ENCODE data around the gene PKN3. TPM values are rescaled to one million over a fixed set of nuclear protein-coding genes. Genes with fewer than 3 reads are reported as not detected.

Gene PKN3
- total and polyA plus RNA-seq, 7 donors: 1.6 to 7.2 (median 3.0) TPM

GRCh38 chr9:128720841-128721486 is 18.7 kb downstream of the PKN3 start:
- Histone ChIP-seq H3K9me3 (no peaks in the 10 kb centered on the region), H3K36me3 (no peaks in the 10 kb centered on the region), H3K27me3 (no peaks in the 10 kb centered on the region), H3K4me1 (peaks cover 0 to 16% (median 10%) of the 10 kb centered on the region in 4 donors), H3K27ac (no peak overlapping the region), H3K4me3 (no peak overlapping the region)
- DNase-seq: no peak
- intact Hi-C loops (cut with DNase I): no loop called here
- WGBS, 2 donors: 89 to 92% methylated on average over 22 of the region's 22 CpGs
- TF ChIP-seq POLR2AphosphoS5 (IDR thresholded peaks at IDR 0.05): no peak
- TF ChIP-seq POLR2A (IDR thresholded peaks at IDR 0.05): no peak
- TF ChIP-seq, protein P1, sequence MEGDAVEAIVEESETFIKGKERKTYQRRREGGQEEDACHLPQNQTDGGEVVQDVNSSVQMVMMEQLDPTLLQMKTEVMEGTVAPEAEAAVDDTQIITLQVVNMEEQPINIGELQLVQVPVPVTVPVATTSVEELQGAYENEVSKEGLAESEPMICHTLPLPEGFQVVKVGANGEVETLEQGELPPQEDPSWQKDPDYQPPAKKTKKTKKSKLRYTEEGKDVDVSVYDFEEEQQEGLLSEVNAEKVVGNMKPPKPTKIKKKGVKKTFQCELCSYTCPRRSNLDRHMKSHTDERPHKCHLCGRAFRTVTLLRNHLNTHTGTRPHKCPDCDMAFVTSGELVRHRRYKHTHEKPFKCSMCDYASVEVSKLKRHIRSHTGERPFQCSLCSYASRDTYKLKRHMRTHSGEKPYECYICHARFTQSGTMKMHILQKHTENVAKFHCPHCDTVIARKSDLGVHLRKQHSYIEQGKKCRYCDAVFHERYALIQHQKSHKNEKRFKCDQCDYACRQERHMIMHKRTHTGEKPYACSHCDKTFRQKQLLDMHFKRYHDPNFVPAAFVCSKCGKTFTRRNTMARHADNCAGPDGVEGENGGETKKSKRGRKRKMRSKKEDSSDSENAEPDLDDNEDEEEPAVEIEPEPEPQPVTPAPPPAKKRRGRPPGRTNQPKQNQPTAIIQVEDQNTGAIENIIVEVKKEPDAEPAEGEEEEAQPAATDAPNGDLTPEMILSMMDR (IDR thresholded peaks at IDR 0.05): no peak
- no peak for TF ChIP-seq EP300 (IDR thresholded peaks at IDR 0.05)

GRCh38 chr9:128721487-128722010 is 19.2 kb downstream of the PKN3 start:
- intact Hi-C loops (cut with DNase I): no loop called here
- Histone ChIP-seq H3K9me3 (no peaks in the 10 kb centered on the region), H3K4me3 (no peak overlapping the region), H3K27ac (no peak overlapping the region), H3K27me3 (no peaks in the 10 kb centered on the region), H3K4me1 (peaks cover 0 to 16% (median 10%) of the 10 kb centered on the region in 4 donors), H3K36me3 (no peaks in the 10 kb centered on the region)
- DNase-seq: no peak
- no peak for TF ChIP-seq POLR2AphosphoS5 (IDR thresholded peaks at IDR 0.05)
- 92 to 94% methylated on average over 18 of the region's 18 CpGs for WGBS, 2 donors

DNA sequence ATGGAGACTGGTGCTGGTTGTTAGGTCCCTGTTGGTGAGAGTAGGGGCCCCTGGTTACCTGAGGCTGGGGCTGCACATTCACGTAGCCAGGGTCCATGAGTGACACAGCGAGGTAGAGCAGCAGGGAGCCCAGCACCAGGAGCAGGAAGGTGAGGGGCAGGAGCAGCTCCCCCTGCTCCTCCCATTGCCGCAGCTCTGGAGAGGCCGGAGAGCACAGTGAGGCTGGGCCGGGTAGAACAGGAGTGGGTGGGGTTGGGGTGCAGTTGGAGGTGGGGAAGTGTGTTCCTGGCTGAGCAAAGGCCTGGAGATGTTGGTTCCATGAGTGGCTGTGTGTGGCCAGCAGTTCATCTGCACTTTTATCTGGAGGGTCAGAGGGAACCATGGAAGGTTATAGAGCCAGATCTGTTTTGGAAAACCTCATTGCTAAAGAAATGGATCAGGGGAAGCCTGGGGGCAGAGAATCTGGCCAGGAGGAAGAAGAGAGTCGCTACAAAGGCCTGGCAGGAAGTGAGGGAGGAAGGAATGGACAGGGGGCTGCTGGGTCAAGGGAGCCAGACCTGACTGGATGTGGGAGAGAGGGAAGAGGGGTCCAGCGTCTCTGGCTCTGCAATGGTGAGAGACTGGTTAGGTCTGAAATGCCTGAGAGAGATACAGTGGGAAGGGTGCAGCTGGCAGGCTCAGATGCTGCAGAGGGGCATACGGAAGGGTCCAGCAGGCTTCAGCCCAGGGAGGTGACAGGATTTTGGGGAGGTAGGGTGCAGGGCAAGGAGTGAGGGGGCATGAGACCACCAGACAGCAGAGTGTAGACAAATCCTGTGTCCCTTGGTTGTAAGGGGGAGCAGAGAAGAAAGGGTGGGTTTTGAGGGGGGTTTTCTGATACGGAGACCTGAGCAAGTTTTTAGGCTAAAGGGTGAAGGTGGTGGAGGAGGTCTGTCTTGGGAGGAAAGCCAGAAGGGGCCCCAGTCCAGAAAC is 20.4 kb downstream of the PKN3 start:
- Histone ChIP-seq H3K27me3 (no peaks in the 10 kb centered on the region), H3K36me3 (no peaks in the 10 kb centered on the region), H3K4me3 (no peak overlapping the region), H3K4me1 (peaks cover 0 to 16% (median 10%) of the 10 kb centered on the region in 4 donors), H3K9me3 (no peaks in the 10 kb centered on the region), H3K27ac (peak overlapping the region in 3 of 4 donors; percentile 81 to 86 (median 83))
- TF ChIP-seq POLR2A (IDR thresholded peaks at IDR 0.05) (no peak), POLR2AphosphoS5 (IDR thresholded peaks at IDR 0.05) (no peak), EP300 (IDR thresholded peaks at IDR 0.05) (no peak)
- TF ChIP-seq, protein P1 (IDR thresholded peaks at IDR 0.05): no peak
- intact Hi-C loops (cut with DNase I): no loop called here
- DNase-seq: no peak
- 66 to 71% methylated on average over 9 of the region's 9 CpGs for WGBS, 2 donors

DNA sequence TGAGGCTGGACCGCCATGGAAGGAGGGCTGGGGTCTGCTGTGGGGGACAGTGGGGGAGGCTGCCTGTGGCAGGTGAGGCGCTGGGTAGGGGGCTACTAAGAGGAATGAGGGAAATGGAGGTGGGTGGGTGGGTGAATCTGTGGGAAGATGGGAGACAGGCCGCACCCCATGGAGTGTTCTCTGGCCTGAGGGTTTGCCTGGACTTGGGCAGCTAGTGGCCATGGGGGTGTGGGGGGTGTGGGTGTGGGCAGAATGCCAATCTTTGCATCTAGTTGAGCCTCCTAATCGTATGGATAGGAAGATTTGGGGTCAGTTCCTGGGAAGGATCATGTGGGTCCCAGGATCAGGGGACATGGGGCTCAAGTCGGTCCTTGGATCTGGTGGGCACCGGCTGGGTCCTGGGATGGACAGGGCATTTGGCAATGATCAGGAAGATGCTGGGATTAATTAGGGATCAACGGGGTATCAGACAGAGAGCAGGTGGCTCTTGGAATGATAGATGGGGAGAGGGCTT is 21.1 kb downstream of the PKN3 start:
- peak overlapping the region; percentile 77 to 86 (median 82) for H3K27ac ChIP-seq
- peaks cover 0 to 6% (median 0%) of the 10 kb centered on the region in 4 donors for H3K36me3 ChIP-seq
- H3K4me1 ChIP-seq: peaks cover 0 to 16% (median 10%) of the 10 kb centered on the region in 4 donors
- 21 to 31% methylated on average over 7 of the region's 7 CpGs for WGBS, 2 donors
- no peaks in the 10 kb centered on the region for H3K9me3 ChIP-seq
- H3K4me3 ChIP-seq: peak overlapping the region; percentile 40 to 74 (median 64)
- no peak for DNase-seq
- intact Hi-C loops (cut with DNase I): no loop called here
- H3K27me3 ChIP-seq: no peaks in the 10 kb centered on the region
- TF ChIP-seq POLR2AphosphoS5 (IDR thresholded peaks at IDR 0.05) (no peak), EP300 (IDR thresholded peaks at IDR 0.05) (no peak), POLR2A (IDR thresholded peaks at IDR 0.05) (no peak)
- TF ChIP-seq, protein P1 (IDR thresholded peaks at IDR 0.05): no peak
